Gastroesophageal sphincter (tissue), 4 donors: ENCODE results near the gene TARS1. TPM values are rescaled to one million over a fixed set of nuclear protein-coding genes. Genes with fewer than 3 reads are reported as not detected.

ENCODE experiments used
- ATAC-seq: fragments of 150-250 bp; one replicate; pipeline ENCODE4 v1.9.1; 2016; ENCODE audit warnings: mild to moderate bottlenecking, moderate library complexity
- H3K27ac ChIP-seq, 4 donors: fragments of 200-600 bp; sonication (generic) in 3 of 4; 1 replicate in 3 of 4; 2 replicates in 1 of 4; pipeline ENCODE4 v1.5.1; 2016 to 2019
- H3K27me3 ChIP-seq: fragments of 200-600 bp; sonication (generic); one replicate; pipeline ENCODE4 v1.5.1; 2019
- H3K36me3 ChIP-seq, 2 donors: fragments of 200-600 bp; sonication (generic); one replicate each; pipeline ENCODE4 v1.5.1; 2019; ENCODE audit warnings: control low read depth in 1 of 2
- H3K4me1 ChIP-seq, 3 donors: fragments of 200-600 bp; sonication (generic); 1 replicate in 2 of 3; 2 replicates in 1 of 3; pipeline ENCODE4 v1.5.1; 2016 to 2019; ENCODE audit warnings: control low read depth in 2 of 3
- H3K4me3 ChIP-seq, 2 donors: fragments of 200-600 bp; sonication (generic); one replicate each; pipeline ENCODE4 v1.5.1; 2019; ENCODE audit warnings: mild to moderate bottlenecking in 1 of 2, moderate library complexity in 1 of 2
- H3K9me3 ChIP-seq, 3 donors: fragments of 200-600 bp; sonication (generic); one replicate each; pipeline ENCODE4 v1.5.1; 2017 to 2019; ENCODE audit warnings: control low read depth in 2 of 3
- CTCF ChIP-seq, 4 experiments: fragments of 200-600 bp in 2 of 4; fragments of 450-650 bp in 2 of 4; sonication (generic) in 1 of 4; IDR thresholded peaks; one replicate each; pipeline ENCODE4 v1.5.1; 2017 to 2019; ENCODE audit warnings: antibody characterized with exemption in 4 of 4, mild to moderate bottlenecking in 2 of 4, moderate library complexity in 2 of 4
- EP300 ChIP-seq: sonication (generic); formaldehyde crosslinking; IDR thresholded peaks from one replicate; pipeline ENCODE4 v1.6.1; 2017; ENCODE audit warnings: antibody characterized with exemption, mild to moderate bottlenecking
- POLR2A ChIP-seq, 2 donors: fragments of 450-650 bp; IDR thresholded peaks; one replicate each; pipeline ENCODE4 v1.6.1; 2017; ENCODE audit warnings: antibody characterized with exemption in 2 of 2, mild to moderate bottlenecking in 2 of 2, moderate library complexity in 1 of 2
- POLR2AphosphoS5 ChIP-seq: sonication (generic); formaldehyde crosslinking; IDR thresholded peaks from one replicate; pipeline ENCODE4 v1.6.1; 2017; ENCODE audit warnings: antibody characterized with exemption
- WGBS, 2 donors: methylation state at CpG; one replicate each; pipeline ENCODE4 v1.1.5; 2018; ENCODE audit warnings: low coverage in 1 of 2; 5-methylcytosine and 5-hydroxymethylcytosine counted together
- total RNA-seq, 4 donors: library from RNA; depleted of rRNA; stranded (reverse); fragments of >200 nt; gene quantifications; one replicate each; pipeline ENCODE4 v1.1.0, GENCODE V29; 2016

Gene TARS1
- total RNA-seq, 4 donors from 2014 or later, result 79.9 to 118 (median 86.7) TPM

- H3K27me3 ChIP-seq, result no peaks in the 10 kb centered on the region
- no CpG with 5 or more reads among the region's 2 CpGs for WGBS, 2 donors
- H3K27ac ChIP-seq, result no peak overlapping the region
- ATAC-seq, result no peak
- peaks cover 0 to 30% of the 10 kb centered on the region in 2 donors for H3K36me3 ChIP-seq
- no peaks in the 10 kb centered on the region for H3K4me1 ChIP-seq
- H3K9me3 ChIP-seq, result no peaks in the 10 kb centered on the region
- H3K4me3 ChIP-seq, result no peak overlapping the region
- no peak for TF ChIP-seq POLR2AphosphoS5
- no peak for TF ChIP-seq POLR2A (IDR thresholded peaks at IDR 0.05)
- no peak for TF ChIP-seq CTCF (IDR thresholded peaks at IDR 0.05)
- no peak for TF ChIP-seq EP300
Measured at GRCh38 chr5:33480876-33481275, 40.1 kb downstream of the TARS1 start.

GRCh38 chr5:33482335-33482734, 41.6 kb downstream of the TARS1 start:
- TF ChIP-seq CTCF (IDR thresholded peaks at IDR 0.05) (no peak), EP300 (no peak), POLR2A (IDR thresholded peaks at IDR 0.05) (no peak), POLR2AphosphoS5 (no peak)
- no peak overlapping the region for H3K4me3 ChIP-seq
- ATAC-seq, result no peak
- 77 to 94% methylated on average over 5 to 6 of the region's 7 CpGs for WGBS, 2 donors
- no peaks in the 10 kb centered on the region for H3K27me3 ChIP-seq
- no peak overlapping the region for H3K27ac ChIP-seq
- H3K9me3 ChIP-seq, result no peaks in the 10 kb centered on the region
- peaks cover 0 to 16% of the 10 kb centered on the region in 2 donors for H3K36me3 ChIP-seq
- H3K4me1 ChIP-seq, result peaks cover 0 to 7% (median 0%) of the 10 kb centered on the region in 3 donors

DNA sequence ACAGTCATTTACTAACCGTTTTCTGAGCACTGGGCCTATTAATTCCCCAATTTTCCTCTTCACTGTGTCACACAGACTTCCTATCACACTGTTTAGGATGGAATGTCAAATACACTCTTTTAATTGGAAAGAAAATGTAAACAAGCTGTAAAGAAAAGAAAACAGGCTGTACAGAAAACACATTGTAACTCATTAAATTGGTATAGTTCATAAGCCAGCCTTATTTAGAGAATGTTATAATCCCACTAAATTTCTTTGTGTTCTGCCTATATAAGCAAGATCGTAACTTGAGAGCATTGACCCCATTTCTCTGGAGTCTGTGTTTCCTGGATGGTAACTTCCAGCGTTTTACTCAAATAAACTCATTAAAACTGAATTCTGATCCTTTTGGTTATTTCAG, 46.5 kb downstream of the TARS1 start:
- peaks cover 0 to 16% (median 0%) of the 10 kb centered on the region in 3 donors for H3K4me1 ChIP-seq
- ATAC-seq, result no peak
- H3K9me3 ChIP-seq, result no peaks in the 10 kb centered on the region
- H3K36me3 ChIP-seq, result no peaks in the 10 kb centered on the region
- 24 to 42% methylated on average over 2 to 3 of the region's 3 CpGs for WGBS, 2 donors
- TF ChIP-seq POLR2AphosphoS5 (no peak), CTCF (IDR thresholded peaks at IDR 0.05) (no peak), POLR2A (IDR thresholded peaks at IDR 0.05) (no peak), EP300 (no peak)
- no peaks in the 10 kb centered on the region for H3K27me3 ChIP-seq
- no peak overlapping the region for H3K27ac ChIP-seq
- H3K4me3 ChIP-seq, result no peak overlapping the region

GRCh38 chr5:33488558-33489355, 48.0 kb downstream of the TARS1 start:
- Histone ChIP-seq H3K27ac (no peak overlapping the region), H3K27me3 (no peaks in the 10 kb centered on the region), H3K4me1 (peaks cover 0 to 19% (median 0%) of the 10 kb centered on the region in 3 donors), H3K36me3 (no peaks in the 10 kb centered on the region), H3K4me3 (no peak overlapping the region), H3K9me3 (no peaks in the 10 kb centered on the region)
- TF ChIP-seq POLR2A (IDR thresholded peaks at IDR 0.05), result no peak
- no peak for TF ChIP-seq POLR2AphosphoS5
- no peak for TF ChIP-seq EP300
- no peak for TF ChIP-seq CTCF (IDR thresholded peaks at IDR 0.05)
- WGBS, 2 donors, result 78 to 95% methylated on average over 3 to 10 of the region's 19 CpGs
- ATAC-seq, result no peak

GRCh38 chr5:33489481-33490067, 48.8 kb downstream of the TARS1 start:
- Histone ChIP-seq H3K4me1 (peaks cover 0 to 19% (median 0%) of the 10 kb centered on the region in 3 donors), H3K36me3 (no peaks in the 10 kb centered on the region), H3K27ac (no peak overlapping the region), H3K27me3 (no peaks in the 10 kb centered on the region), H3K9me3 (no peaks in the 10 kb centered on the region), H3K4me3 (no peak overlapping the region)
- no peak for ATAC-seq
- TF ChIP-seq CTCF (IDR thresholded peaks at IDR 0.05), result no peak
- TF ChIP-seq POLR2A (IDR thresholded peaks at IDR 0.05), result no peak
- no peak for TF ChIP-seq EP300
- no peak for TF ChIP-seq POLR2AphosphoS5
- 93 to 97% methylated on average over 2 to 6 of the region's 6 CpGs for WGBS, 2 donors
